Naive B cell (primary cell): ENCODE data around the gene GFOD1. TPM values are rescaled to one million over a fixed set of nuclear protein-coding genes. Genes with fewer than 3 reads are reported as not detected.

Experiments used
- ATAC-seq, 2 donors: fragments of 150-1000 bp; cut with Tn5 transposase; 2 replicates each; pipeline ENCODE4 v1.10.0; 2021; ENCODE audit warnings: low read depth in 2 of 2, mild to moderate bottlenecking in 2 of 2, moderate library complexity in 2 of 2
- DNase-seq: peaks from one replicate; pipeline ENCODE4 v3.0.0; 2022
- H3K27ac Mint-ChIP-seq, 6 donors: one replicate each; pipeline ENCODE4 v1.8.0; 2020 to 2022; ENCODE audit warnings: mild to moderate bottlenecking in 6 of 6, mixed read lengths in 6 of 6, moderate library complexity in 5 of 6, inconsistent platforms in 2 of 6
- H3K27me3 Mint-ChIP-seq, 3 donors: one replicate each; pipeline ENCODE4 v1.8.0; 2021 to 2022; ENCODE audit warnings: mixed read lengths in 3 of 3, mild to moderate bottlenecking in 1 of 3
- H3K36me3 Mint-ChIP-seq, 2 donors: one replicate each; pipeline ENCODE4 v1.8.0; 2020 to 2022; ENCODE audit warnings: mixed read lengths in 2 of 2, inconsistent platforms in 1 of 2, mild to moderate bottlenecking in 1 of 2
- H3K4me1 Mint-ChIP-seq, 3 donors: one replicate each; pipeline ENCODE4 v1.8.0; 2020 to 2022; ENCODE audit warnings: mixed read lengths in 3 of 3, inconsistent platforms in 1 of 3, mild to moderate bottlenecking in 1 of 3, moderate library complexity in 1 of 3
- H3K4me3 Mint-ChIP-seq, 8 donors: one replicate each; pipeline ENCODE4 v1.8.0; 2020 to 2022; ENCODE audit warnings: mild to moderate bottlenecking in 8 of 8, mixed read lengths in 8 of 8, moderate library complexity in 8 of 8, inconsistent platforms in 2 of 8
- H3K9me3 Mint-ChIP-seq, 7 donors: one replicate each; pipeline ENCODE4 v1.8.0; 2020 to 2022; ENCODE audit warnings: mixed read lengths in 7 of 7, mild to moderate bottlenecking in 5 of 7, inconsistent platforms in 2 of 7, moderate library complexity in 1 of 7
- polyA plus RNA-seq, 6 donors: library from polyadenylated mRNA; unstranded; fragments of 300-500 nt; fragmentation: Illumina TruSeq; gene quantifications; one replicate each; pipeline ENCODE4 v1.2.3, GENCODE V29; 2021; ENCODE audit warnings: low read depth in 6 of 6

GFOD1 gene
- polyA plus RNA-seq, 6 donors from 2014 or later, result 2.9 to 10.7 (median 5.4) TPM

GRCh38 chr6:13474360-13474759, 13.0 kb downstream of the GFOD1 start:
- H3K9me3 Mint-ChIP-seq, result peaks cover 0 to 2% (median 0%) of the 10 kb centered on the region in 7 donors
- H3K27ac Mint-ChIP-seq, result peak overlapping the region in 4 of 6 donors; percentile 36 to 92 (median 54)
- H3K36me3 Mint-ChIP-seq, result peaks cover 1 to 3% of the 10 kb centered on the region in 2 donors
- peaks cover 36 to 54% (median 45%) of the 10 kb centered on the region in 3 donors for H3K4me1 Mint-ChIP-seq
- ATAC-seq (no peak), DNase-seq (no peak)
- peak overlapping the region in 7 of 8 donors; percentile 37 to 86 (median 71) for H3K4me3 Mint-ChIP-seq
- H3K27me3 Mint-ChIP-seq, result no peaks in the 10 kb centered on the region

GRCh38 chr6:13473768-13474165, 13.6 kb downstream of the GFOD1 start:
- DNase-seq, result no peak
- peak overlapping the region in 4 of 8 donors; percentile 12 to 30 (median 18) for H3K4me3 Mint-ChIP-seq
- peaks cover 36 to 49% (median 46%) of the 10 kb centered on the region in 3 donors for H3K4me1 Mint-ChIP-seq
- peaks cover 7 to 9% of the 10 kb centered on the region in 2 donors for H3K36me3 Mint-ChIP-seq
- ATAC-seq, result no peak
- no peaks in the 10 kb centered on the region for H3K27me3 Mint-ChIP-seq
- H3K9me3 Mint-ChIP-seq, result peaks cover 0 to 3% (median 0%) of the 10 kb centered on the region in 7 donors
- H3K27ac Mint-ChIP-seq, result peak overlapping the region in 2 of 6 donors; percentile 7 to 43

DNA sequence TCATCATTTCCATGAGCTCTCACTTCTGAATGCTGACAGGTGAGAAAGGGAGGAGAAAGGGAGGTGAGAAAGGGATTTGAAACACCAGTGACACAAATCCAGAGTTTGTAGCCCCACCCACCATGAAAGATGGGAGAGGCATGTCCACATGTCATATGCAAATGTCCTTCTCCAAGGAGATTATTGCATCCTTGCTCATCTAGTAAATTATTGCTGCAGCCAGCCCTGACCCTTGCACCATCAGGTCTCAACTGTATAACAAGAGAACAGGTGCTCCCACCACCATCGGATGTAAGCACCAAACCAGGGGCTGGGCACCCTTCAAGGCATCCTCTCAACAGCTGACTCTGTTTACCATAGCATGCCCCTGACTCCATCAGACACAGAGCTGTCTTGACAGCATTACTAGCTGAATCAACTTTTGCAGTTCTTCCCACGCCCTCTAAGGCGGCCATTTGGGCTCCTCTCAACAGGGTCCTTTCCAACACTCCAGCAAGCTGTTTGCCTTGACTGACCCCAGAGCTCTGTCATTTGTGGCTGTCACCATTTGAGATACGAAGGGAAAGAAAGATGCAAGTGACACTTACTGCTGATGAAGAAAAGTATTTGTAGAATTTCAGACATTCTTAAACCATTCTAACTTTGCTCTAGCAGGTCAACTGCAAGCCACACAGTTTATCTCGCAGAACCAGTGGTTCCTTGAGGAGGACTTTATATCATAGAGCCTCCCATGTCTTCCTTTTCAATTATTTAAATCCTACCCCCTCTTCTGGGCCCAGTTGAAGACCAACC, 14.2 kb downstream of the GFOD1 start:
- no peaks in the 10 kb centered on the region for H3K27me3 Mint-ChIP-seq
- peaks cover 11 to 12% of the 10 kb centered on the region in 2 donors for H3K36me3 Mint-ChIP-seq
- no peak for DNase-seq
- no peak for ATAC-seq
- H3K4me3 Mint-ChIP-seq, result peak overlapping the region in 4 of 8 donors; percentile 12 to 55 (median 24)
- H3K4me1 Mint-ChIP-seq, result peaks cover 31 to 43% (median 43%) of the 10 kb centered on the region in 3 donors
- H3K9me3 Mint-ChIP-seq, result peaks cover 0 to 5% (median 0%) of the 10 kb centered on the region in 7 donors
- H3K27ac Mint-ChIP-seq, result peak overlapping the region in 2 of 6 donors; percentile 7 to 43

DNA sequence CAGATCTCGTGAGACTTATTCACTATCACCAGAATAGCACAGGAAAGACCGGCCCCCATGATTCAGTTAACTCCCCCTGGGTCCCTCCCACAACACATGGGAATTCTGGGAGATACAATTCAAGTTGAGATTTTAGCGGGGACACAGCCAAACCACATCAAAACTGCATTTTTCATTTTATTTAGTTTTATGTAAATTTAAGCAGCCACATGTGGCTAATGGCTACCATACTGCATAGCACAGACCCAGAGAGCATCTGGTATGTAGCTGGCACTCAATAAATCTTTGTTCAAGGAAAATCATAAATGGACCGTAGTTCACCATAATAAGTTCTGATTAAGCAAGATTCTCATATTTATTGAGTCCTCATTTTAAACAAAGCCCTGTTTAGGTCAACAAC, 15.3 kb downstream of the GFOD1 start:
- no peak for ATAC-seq
- peaks cover 31 to 45% (median 42%) of the 10 kb centered on the region in 3 donors for H3K4me1 Mint-ChIP-seq
- H3K27me3 Mint-ChIP-seq, result no peaks in the 10 kb centered on the region
- H3K4me3 Mint-ChIP-seq, result no peak overlapping the region
- peak overlapping the region in 1 of 6 donors; percentile 39 for H3K27ac Mint-ChIP-seq
- peaks cover 11 to 12% of the 10 kb centered on the region in 2 donors for H3K36me3 Mint-ChIP-seq
- H3K9me3 Mint-ChIP-seq, result peaks cover 0 to 5% (median 0%) of the 10 kb centered on the region in 7 donors
- no peak for DNase-seq

DNA sequence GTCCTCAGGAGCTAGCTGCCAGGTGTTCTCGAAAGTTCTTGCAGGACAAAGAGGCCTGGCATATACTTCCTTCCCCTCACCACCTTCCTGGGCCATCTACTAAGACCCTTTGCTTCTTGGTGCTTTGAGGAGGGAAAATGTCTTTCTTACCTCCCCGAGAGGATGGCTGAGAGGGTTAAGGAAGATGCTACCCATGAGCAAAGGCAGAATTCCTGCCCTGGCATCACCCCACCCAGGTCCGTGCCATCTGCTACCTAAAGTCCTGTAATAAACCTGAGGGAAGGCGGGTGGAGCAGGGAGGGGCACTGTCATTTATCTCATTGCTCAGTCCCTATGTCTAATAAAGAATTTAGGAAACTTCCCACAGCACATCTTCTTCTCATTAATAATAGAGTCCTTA, 16.2 kb downstream of the GFOD1 start:
- peaks cover 11 to 12% of the 10 kb centered on the region in 2 donors for H3K36me3 Mint-ChIP-seq
- H3K27me3 Mint-ChIP-seq, result no peaks in the 10 kb centered on the region
- peaks cover 39 to 54% (median 50%) of the 10 kb centered on the region in 3 donors for H3K4me1 Mint-ChIP-seq
- H3K27ac Mint-ChIP-seq, result peak overlapping the region in 3 of 6 donors; percentile 5 to 39 (median 10)
- H3K9me3 Mint-ChIP-seq, result peaks cover 0 to 5% (median 0%) of the 10 kb centered on the region in 7 donors
- H3K4me3 Mint-ChIP-seq, result no peak overlapping the region
- DNase-seq, result no peak
- ATAC-seq, result no peak

GRCh38 chr6:13470238-13471140, 16.9 kb downstream of the GFOD1 start:
- peaks cover 11 to 12% of the 10 kb centered on the region in 2 donors for H3K36me3 Mint-ChIP-seq

GRCh38 chr6:13469693-13470092, 17.7 kb downstream of the GFOD1 start:
- Mint-ChIP-seq H3K27ac (peak overlapping the region in 1 of 6 donors; percentile 52), H3K4me3 (no peak overlapping the region), H3K9me3 (peaks cover 0 to 5% (median 0%) of the 10 kb centered on the region in 7 donors), H3K4me1 (peaks cover 41 to 63% (median 51%) of the 10 kb centered on the region in 3 donors), H3K27me3 (no peaks in the 10 kb centered on the region), H3K36me3 (peaks cover 11 to 12% of the 10 kb centered on the region in 2 donors)
- DNase-seq, result no peak
- ATAC-seq, result no peak

More at GRCh38 chr6:13470238-13471140, 16.9 kb downstream of the GFOD1 start:
- no peaks in the 10 kb centered on the region for H3K27me3 Mint-ChIP-seq
- peak overlapping the region in 2 of 8 donors; percentile 10 to 26 for H3K4me3 Mint-ChIP-seq
- peaks cover 0 to 5% (median 0%) of the 10 kb centered on the region in 7 donors for H3K9me3 Mint-ChIP-seq
- H3K27ac Mint-ChIP-seq, result peak overlapping the region in 2 of 6 donors; percentile 52 to 87
- DNase-seq (no peak), ATAC-seq (no peak)
- H3K4me1 Mint-ChIP-seq, result peaks cover 42 to 61% (median 54%) of the 10 kb centered on the region in 3 donors

DNA sequence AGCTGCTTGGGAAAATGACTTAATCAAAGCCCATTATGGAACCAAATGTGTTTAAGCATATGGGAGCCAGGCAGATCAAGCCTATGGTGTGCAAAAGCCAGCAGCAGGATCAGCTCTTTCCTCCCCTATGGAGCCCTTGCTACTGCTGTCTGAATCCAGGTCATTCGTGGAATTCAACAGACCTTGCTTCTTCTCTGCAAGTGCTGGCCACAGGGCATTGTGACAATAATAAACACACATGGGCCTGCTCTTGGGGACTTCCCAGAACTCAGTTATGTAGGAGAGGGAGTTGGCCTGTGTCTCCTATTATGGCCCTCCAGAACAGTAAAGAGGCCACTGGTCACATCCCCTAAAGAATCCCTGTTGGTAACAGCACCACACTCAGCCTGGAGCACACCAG, 18.6 kb downstream of the GFOD1 start:
- no peak for DNase-seq
- peaks cover 39 to 65% (median 50%) of the 10 kb centered on the region in 3 donors for H3K4me1 Mint-ChIP-seq

GRCh38 chr6:13467216-13467600, 20.2 kb downstream of the GFOD1 start:
- H3K4me3 Mint-ChIP-seq, result no peak overlapping the region

More for the DNA sequence above, 18.6 kb downstream of the GFOD1 start:
- no peak for ATAC-seq
- Mint-ChIP-seq H3K4me3 (peak overlapping the region in 1 of 8 donors; percentile 48), H3K9me3 (peaks cover 0 to 5% (median 0%) of the 10 kb centered on the region in 7 donors), H3K36me3 (peaks cover 11 to 12% of the 10 kb centered on the region in 2 donors), H3K27ac (peak overlapping the region in 1 of 6 donors; percentile 43), H3K27me3 (no peaks in the 10 kb centered on the region)

GRCh38 chr6:13466304-13467215, 20.8 kb downstream of the GFOD1 start:
- H3K27ac Mint-ChIP-seq, result peak overlapping the region in 4 of 6 donors; percentile 12 to 82 (median 42)
- ATAC-seq (no peak), DNase-seq (no peak)
- H3K4me3 Mint-ChIP-seq, result no peak overlapping the region
- peaks cover 0 to 5% (median 0%) of the 10 kb centered on the region in 7 donors for H3K9me3 Mint-ChIP-seq
- H3K36me3 Mint-ChIP-seq, result peaks cover 11 to 12% of the 10 kb centered on the region in 2 donors
- no peaks in the 10 kb centered on the region for H3K27me3 Mint-ChIP-seq
- H3K4me1 Mint-ChIP-seq, result peaks cover 44 to 66% (median 47%) of the 10 kb centered on the region in 3 donors

More at GRCh38 chr6:13467216-13467600, 20.2 kb downstream of the GFOD1 start:
- ATAC-seq (no peak), DNase-seq (no peak)
- H3K9me3 Mint-ChIP-seq, result peaks cover 0 to 5% (median 0%) of the 10 kb centered on the region in 7 donors
- H3K27me3 Mint-ChIP-seq, result no peaks in the 10 kb centered on the region
- peaks cover 11 to 12% of the 10 kb centered on the region in 2 donors for H3K36me3 Mint-ChIP-seq
- H3K27ac Mint-ChIP-seq, result peak overlapping the region in 2 of 6 donors; percentile 33 to 82
- H3K4me1 Mint-ChIP-seq, result peaks cover 41 to 62% (median 42%) of the 10 kb centered on the region in 3 donors

DNA sequence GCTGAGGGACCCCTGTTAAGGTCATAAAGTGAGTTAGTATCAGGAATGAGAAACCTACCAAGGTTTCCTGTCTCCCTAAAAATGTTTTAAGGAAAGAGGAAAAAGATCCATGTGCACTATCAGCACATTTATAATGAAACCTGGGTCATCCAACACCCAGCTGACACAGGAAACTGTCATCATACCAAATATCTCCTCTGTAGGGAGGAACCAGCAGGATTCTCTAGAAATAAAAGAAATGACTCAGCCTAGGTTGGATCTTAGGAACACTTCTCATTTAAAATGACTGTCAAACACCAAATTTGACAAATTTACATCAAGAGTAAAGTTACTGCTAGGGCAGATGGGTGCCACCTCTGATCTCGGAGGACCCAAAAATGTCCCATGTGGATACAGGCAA, 21.7 kb downstream of the GFOD1 start:
- DNase-seq (no peak), ATAC-seq (no peak)
- Mint-ChIP-seq H3K9me3 (peaks cover 0 to 5% (median 0%) of the 10 kb centered on the region in 7 donors), H3K4me3 (peak overlapping the region in 1 of 8 donors; percentile 40), H3K36me3 (peaks cover 11 to 12% of the 10 kb centered on the region in 2 donors), H3K27ac (peak overlapping the region in 2 of 6 donors; percentile 23 to 26), H3K27me3 (no peaks in the 10 kb centered on the region), H3K4me1 (peaks cover 40 to 67% (median 43%) of the 10 kb centered on the region in 3 donors)

- H3K36me3 Mint-ChIP-seq, result peaks cover 4 to 7% of the 10 kb centered on the region in 2 donors
- no peak overlapping the region for H3K4me3 Mint-ChIP-seq
- ATAC-seq, result no peak
- H3K9me3 Mint-ChIP-seq, result peaks cover 0 to 3% (median 0%) of the 10 kb centered on the region in 7 donors
- no peaks in the 10 kb centered on the region for H3K27me3 Mint-ChIP-seq
- H3K27ac Mint-ChIP-seq, result peak overlapping the region in 2 of 6 donors; percentile 60 to 76
- peaks cover 34 to 63% (median 48%) of the 10 kb centered on the region in 3 donors for H3K4me1 Mint-ChIP-seq
- DNase-seq, result no peak
Measured at GRCh38 chr6:13463941-13464340, 23.5 kb downstream of the GFOD1 start.
